Stimulated activated naive CD4-positive, alpha-beta T cell treated with Interleukin-2 at 50 U/mL for 16 hours (primary cell): ENCODE data around the gene COTL1.

Experiments used
- DNase-seq: peaks from one replicate; lab custom pipeline; 2025; lab: John Stamatoyannopoulos, UW

Gene COTL1

GRCh38 chr16:84596161-84596560 is 21.7 kb downstream of the COTL1 start:
- DNase-seq, result no peak

DNA sequence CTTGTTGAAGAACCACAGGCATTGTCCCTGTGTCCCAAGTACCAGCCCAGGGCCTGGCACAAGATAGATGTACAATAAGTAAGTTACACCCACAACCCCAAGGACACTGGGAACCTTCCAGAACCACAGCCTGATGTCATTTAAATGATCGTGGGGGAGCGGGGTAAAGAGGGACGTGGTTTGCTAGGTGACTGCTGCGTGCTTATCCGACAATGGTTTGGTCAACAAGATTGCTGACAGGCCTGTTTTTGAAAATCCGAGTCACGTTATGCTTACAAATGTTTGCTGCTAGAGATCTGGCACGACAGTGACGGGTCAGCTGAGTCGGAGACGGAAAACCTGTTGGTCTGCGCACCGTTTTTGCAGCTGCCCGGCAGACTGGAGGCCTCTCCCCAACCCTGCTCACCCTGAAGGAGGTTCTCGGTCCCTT is 22.8 kb downstream of the COTL1 start:
- DNase-seq, result no peak

GRCh38 chr16:84594725-84595038 is 23.2 kb downstream of the COTL1 start:
- no peak for DNase-seq

- peak; percentile 70 for DNase-seq
Measured at GRCh38 chr16:84593825-84594724, 23.8 kb downstream of the COTL1 start.

- no peak for DNase-seq
Measured at GRCh38 chr16:84592718-84593117, 25.2 kb downstream of the COTL1 start.

- no peak for DNase-seq
Measured at GRCh38 chr16:84589975-84590719, 27.7 kb downstream of the COTL1 start.

DNA sequence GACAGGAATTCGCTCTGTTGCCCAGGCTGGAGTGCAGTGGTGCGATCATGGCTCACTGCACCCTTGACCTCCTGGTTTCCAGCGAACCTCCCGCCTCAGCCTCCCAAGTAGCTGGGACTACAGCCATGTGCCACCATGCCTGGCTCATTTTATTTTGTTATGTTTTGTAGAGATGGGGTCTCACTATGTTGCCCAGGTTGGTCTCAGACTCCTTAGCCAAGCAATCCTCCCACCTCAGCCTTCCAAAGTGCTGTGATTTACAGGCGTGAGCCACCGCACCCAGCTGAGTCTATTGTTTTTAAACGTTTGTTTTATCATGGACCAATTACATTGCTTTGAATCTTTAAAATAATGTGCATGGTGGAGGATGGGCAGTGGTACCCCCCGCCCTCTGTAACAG is 28.9 kb downstream of the COTL1 start:
- DNase-seq, result no peak

DNA sequence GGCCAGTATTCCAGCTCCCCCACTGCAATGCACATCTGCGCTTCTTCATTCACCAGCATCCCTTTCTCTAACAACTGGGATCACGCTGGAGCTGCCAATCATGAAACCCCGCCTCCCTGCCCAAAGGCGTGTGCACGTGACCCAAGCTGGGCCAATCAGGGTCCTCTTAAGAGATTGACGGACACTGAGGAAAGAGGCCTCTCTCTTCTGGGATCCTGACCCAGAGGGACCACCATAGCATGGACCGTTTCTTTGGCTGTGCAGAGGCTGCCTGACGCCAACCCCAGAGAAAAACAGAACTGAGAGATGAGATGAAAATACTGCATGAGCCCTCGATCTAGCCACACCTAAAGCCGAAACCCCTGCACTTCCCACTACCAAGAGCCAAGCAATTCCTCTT is 32.0 kb downstream of the COTL1 start:
- DNase-seq, result no peak

DNA sequence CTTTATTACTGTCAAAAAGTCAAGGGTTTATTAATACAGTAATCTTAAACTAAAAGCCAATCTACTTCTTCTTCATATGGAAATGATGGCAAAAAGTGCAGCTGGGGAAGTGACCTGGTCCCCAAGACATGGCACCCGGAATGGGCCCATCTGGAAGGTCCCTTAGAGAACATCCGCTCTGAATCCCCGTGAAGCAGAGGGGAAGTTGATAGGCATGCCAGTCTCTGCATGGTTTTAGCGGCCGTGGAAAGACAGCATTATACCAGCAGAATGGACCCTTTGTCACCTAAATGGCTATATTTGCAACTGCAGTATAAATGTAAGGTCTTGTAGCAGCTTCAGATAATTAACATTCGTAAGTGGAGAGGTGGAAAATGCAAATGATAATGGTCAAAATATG is 32.4 kb downstream of the COTL1 start:
- DNase-seq, result no peak

DNA sequence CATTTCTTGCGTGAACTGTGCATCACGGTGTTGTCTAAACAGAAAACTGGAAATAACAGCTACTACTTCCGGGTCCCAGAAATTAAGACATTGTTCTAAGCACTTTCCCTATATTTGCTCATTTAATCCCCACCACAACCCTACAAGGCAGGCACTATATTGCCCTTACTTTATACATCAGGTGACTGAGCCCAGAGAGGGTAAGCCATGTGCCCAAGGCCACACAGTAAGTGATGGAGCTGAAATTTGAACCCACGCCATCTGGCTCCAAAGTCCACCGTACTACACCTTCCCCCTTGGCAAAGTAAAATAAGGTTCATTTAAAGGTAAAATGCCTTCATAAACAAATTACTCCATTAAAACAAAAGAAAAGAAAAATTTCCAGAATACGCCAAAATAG is 33.2 kb downstream of the COTL1 start:
- no peak for DNase-seq

DNA sequence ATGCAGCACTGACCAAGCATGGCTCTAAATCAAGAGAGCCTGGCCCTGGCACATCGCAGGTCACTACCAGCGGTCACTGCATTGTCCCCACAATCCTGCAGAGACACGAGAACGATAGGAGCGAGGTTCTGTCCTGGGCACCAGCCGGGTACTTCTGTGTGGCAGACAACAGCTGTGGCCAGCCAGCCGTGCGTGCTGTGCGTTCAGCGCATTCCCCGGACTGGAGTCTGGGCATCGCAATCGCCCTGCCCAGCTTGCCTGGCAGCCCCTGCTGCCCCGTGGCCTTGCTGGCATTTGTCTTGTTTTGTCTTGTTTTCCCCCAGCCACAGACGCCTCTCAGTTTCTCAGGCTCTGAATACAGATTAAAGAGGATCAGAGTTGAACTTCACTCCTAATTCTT is 33.9 kb downstream of the COTL1 start:
- no peak for DNase-seq

DNA sequence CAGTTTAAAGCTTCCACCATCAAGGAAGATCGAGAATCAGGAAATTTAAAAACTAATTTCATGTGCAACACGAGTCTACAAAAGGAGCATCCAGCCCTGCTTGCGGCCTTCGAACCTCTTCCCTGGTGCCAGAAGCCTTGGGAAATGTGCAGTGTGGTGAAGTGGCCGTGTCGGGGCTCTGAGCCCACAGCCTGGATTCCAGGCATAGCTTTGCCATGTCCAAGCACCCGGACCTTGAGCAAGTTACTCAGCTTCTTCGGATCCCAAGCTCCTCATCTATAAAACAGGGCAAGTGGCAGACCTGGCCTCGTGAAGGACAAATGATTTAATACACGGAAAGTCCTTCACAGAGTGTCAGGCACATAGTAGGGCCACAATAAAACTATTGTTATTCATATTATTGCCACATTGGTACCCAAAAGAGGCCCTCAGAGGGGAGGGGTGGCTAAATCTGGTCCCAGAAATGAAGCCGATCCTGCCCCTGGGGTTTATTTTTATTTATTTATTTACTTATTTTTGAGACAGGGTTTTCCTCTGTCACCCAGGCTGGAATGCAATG is 34.8 kb downstream of the COTL1 start:
- no peak for DNase-seq

GRCh38 chr16:84581158-84581557 is 36.7 kb downstream of the COTL1 start:
- DNase-seq, result no peak

DNA sequence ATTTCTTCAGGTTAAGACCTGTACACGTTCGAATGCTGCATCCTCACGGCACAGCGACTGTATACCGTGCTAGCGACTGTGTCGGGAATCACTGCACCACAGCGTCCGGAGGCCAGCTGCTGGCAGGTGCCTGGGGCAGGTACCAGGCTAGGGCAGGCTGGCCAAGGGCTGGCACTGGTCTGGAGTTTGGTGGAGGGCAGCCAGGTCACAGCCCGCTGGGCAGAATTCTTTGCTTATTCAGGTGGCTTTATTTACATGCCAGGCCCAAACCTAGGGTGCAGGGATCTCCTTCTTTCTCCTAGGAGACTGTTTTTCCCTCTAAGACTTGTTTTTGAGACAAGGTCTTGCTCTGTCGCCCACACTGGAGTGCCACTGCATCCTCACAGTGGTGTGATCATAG is 37.9 kb downstream of the COTL1 start:
- no peak for DNase-seq

- no peak for DNase-seq
Measured at GRCh38 chr16:84578538-84579126, 39.2 kb downstream of the COTL1 start.

GRCh38 chr16:84577034-84577803 is 40.7 kb downstream of the COTL1 start:
- no peak for DNase-seq

- DNase-seq, result no peak
Measured at GRCh38 chr16:84575914-84576313, 42.0 kb downstream of the COTL1 start.

- no peak for DNase-seq
Measured at GRCh38 chr16:84574191-84574590, 43.7 kb downstream of the COTL1 start.

DNA sequence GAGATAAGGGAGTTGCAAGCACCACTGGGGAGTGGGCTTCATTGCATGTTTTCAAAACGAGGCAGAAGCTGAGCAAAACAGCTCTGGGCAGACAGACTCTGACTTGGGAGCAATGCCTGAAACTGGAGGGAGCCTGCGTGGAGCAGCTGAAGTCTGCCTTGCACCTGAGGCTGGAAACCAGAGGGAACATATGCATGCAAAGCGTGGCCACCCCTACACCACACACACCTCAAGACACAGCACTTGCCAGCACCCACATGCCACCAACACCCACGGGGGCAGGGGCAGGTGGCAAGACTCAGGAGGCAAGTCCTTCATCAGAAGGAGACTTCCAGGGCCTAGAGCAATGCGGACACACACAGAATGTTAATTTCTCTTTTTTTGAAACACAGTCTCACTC is 45.8 kb downstream of the COTL1 start:
- DNase-seq, result no peak

GRCh38 chr16:84571506-84571905 is 46.4 kb downstream of the COTL1 start:
- no peak for DNase-seq

GRCh38 chr16:84570739-84571403 is 47.0 kb downstream of the COTL1 start:
- no peak for DNase-seq
